ENCODE results near the gene DPP6. TPM values are rescaled to one million over a fixed set of nuclear protein-coding genes. Genes with fewer than 3 reads are reported as not detected.

The DPP6 gene
- total and polyA plus RNA-seq, 9 of the 15 experiments (the other 6 are each of a cell fraction or from before 2014, with no cell fraction given), result not detected

DNA sequence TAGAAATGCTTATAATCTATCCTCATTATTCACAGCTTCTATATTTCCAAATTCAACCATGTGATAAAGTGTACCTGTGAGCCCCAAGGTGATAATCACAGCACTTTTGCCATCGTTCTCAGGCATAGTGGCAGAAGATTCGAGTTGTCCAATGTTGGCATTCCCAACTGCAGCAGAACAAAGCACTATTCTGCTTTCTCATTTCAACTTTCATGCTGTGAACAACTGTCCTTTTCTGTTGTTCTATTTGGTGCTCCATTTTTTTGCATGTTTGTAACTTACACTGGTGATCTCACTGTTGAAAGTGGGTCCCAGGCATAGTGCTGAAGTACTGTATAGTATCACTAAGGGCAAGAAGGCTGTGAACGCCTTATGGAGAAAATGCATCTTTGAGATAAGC, 512.5 kb downstream of the DPP6 start (continued):
- TF ChIP-seq TCFL5 (CRISPR knock-in tag; conservative IDR thresholded peaks at IDR 0.05) (no peak), HNRNPK (IDR thresholded peaks at IDR 0.05; ENCODE audit: low read depth, low read length, poor library complexity, severe bottlenecking) (no peak), FUS (optimal IDR thresholded peaks at IDR 0.05; ENCODE audit: low read depth, low read length) (no peak)

DNA sequence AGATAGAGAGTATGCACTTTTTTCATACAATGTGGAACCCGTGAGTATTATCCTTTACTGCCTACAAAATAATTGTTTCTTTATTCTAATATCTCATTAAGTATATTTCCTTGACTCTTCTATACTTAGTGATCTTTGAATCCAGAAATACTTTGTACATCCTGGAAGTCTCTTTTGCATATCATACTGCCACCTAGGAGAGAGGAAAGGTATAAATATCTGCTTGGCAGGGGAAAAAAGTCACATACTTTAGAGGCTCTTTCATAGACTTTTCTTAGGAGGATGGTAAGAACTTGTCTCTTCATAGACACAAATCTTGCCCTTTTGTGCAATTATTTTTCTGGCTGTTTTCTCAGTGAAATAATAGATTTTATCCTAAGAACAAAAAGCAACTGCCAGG, 514.7 kb downstream of the DPP6 start:
- peaks cover 2 to 5% of the 10 kb centered on the region in 2 experiments; a peak in 4 of 5 replicates for H3K27me3 ChIP-seq (ENCODE audit: control insufficient read depth in 2 of 2, insufficient read depth in 2 of 2, low read length in 2 of 2)
- ChIA-PET POLR2A (no interaction called here), CTCF (ENCODE audit: low intra/inter-chr PET ratio) (no interaction called here)
- WGBS (ENCODE audit: insufficient coverage, low coverage, missing lambda C conversion rate), result 3% methylated on average over 1 of the region's 1 CpG
- H3K36me3 ChIP-seq (ENCODE audit: control insufficient read depth, insufficient read depth, low read length), result no peaks in the 10 kb centered on the region
- TF ChIP-seq ZNF668 (CRISPR knock-in tag; IDR thresholded peaks at IDR 0.05) (no peak), RAD21 (CRISPR knock-in tag; conservative IDR thresholded peaks at IDR 0.05 in 1 of 2, IDR thresholded peaks at IDR 0.05 in 1 of 2) (peak in 1 of 2 experiments; percentile 37; a peak in 2 of 4 replicates), CTCF (IDR thresholded peaks at IDR 0.05 in 2 of 3, conservative IDR thresholded peaks at IDR 0.05 in 1 of 3; ENCODE audit: insufficient read depth in 2 of 3, low read depth in 1 of 3, low read length in 3 of 3) (peak; percentile 17 to 45 (median 33); a peak in 3 of 6 replicates)
- no peaks in the 10 kb centered on the region for H4K20me1 ChIP-seq (replicated peaks; ENCODE audit: control insufficient read depth, insufficient read depth, low read length)
- intact Hi-C loops (cut with micrococcal nuclease), result no loop called here
- DNase-seq (ENCODE audit: extremely low read depth in 1 of 4, low spot score in 3 of 4) (no peak), ATAC-seq (peak; percentile 45; the same call in 1 of the 3 replicates), FAIRE-seq (no peak)
- no TSS peak for BruUV-seq (replicated peaks)
- H3K4me2 ChIP-seq (ENCODE audit: insufficient read depth, low read length), result no peak overlapping the region
- H3K9me1 ChIP-seq (ENCODE audit: control insufficient read depth, insufficient read depth, low read length), result no peaks in the 10 kb centered on the region
- H2AFZ ChIP-seq (ENCODE audit: low read depth, low read length), result no peak overlapping the region
- H3K4me1 ChIP-seq (replicated peaks in 1 of 2; ENCODE audit: control insufficient read depth in 2 of 2, insufficient read depth in 2 of 2, low read length in 2 of 2), result no peaks in the 10 kb centered on the region
- in situ Hi-C loops (cut with MboI), result no loop called here
- H3K79me2 ChIP-seq (ENCODE audit: control insufficient read depth, insufficient read depth, low read length), result no peaks in the 10 kb centered on the region
- H3K27ac ChIP-seq (ENCODE audit: extremely low read depth, low read depth, low read length), result no peak overlapping the region
- H3K9ac ChIP-seq (ENCODE audit: insufficient read depth in 1 of 2, low read depth in 2 of 2, low read length in 2 of 2), result no peak overlapping the region
- no peak overlapping the region for H3K4me3 ChIP-seq
- no peaks in the 10 kb centered on the region for H3K9me3 ChIP-seq (replicated peaks; ENCODE audit: control insufficient read depth, insufficient read depth, low read depth, low read length)
